Right hindlimb (tissue), 1 donor: ENCODE data around the gene TNFRSF13B.

Experiments
- DNase-seq: peaks from one replicate; pipeline ENCODE4 v3.0.0-alpha.2; 2018

TNFRSF13B gene

GRCh38 chr17:16952401-16952800 is 19.5 kb downstream of the TNFRSF13B start:
- DNase-seq = peak; percentile 14

DNA sequence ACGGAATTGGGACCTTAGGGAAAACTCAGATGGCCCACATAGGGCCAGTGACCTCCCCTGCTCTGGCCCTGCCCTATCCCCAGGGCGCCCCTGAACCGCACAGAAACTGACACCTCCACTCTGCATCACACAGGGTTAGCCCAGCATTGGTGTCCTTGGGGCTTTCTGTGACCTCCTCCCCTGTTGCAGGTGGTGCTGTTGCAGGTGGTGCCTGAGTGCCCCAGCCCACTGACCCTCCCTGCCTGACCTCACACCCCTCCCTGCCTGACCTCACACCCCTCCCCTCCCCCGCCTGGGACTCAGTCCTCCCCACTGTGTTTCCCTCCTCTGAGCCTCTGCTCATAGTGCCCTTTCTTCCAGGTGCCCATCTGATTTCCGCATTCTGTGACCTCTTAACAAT is 21.4 kb downstream of the TNFRSF13B start:
- peak; percentile 10 for DNase-seq

DNA sequence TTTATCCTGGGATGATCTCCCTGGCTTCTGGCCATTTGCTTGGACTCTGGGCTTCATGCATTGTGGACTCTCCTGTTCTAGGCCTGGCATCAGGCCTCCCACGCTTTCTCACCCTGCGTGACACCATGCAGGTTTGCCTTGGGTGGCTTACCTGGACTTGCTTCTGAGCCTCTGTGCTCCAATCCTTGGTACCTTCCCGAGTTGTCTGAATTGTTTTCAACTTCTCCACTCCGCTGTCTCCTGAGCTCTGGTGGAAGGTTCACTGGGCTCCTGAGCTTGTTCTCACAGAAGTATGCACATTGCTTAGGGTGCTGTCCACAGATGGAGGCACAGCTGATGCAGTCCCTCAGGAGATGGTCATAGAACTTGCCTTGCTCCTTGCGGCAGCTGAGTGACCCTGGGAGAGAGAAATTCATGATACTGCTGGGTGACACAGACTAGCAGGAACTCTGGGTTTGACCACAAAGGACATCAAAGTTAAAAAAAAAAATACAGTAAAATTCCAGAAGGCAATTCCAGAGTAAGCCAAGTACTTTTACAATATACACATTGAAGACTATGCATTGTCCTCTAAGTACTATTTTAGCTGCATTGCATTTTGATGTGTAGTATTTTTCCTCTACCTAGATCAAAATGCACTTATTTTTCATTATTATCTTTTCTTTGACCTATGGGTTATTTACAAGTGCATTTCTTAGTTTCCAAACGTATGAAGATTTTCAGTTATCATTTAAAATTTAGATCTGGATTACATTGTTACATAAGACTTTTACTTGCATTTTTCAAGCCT is 23.1 kb downstream of the TNFRSF13B start:
- no peak for DNase-seq

DNA sequence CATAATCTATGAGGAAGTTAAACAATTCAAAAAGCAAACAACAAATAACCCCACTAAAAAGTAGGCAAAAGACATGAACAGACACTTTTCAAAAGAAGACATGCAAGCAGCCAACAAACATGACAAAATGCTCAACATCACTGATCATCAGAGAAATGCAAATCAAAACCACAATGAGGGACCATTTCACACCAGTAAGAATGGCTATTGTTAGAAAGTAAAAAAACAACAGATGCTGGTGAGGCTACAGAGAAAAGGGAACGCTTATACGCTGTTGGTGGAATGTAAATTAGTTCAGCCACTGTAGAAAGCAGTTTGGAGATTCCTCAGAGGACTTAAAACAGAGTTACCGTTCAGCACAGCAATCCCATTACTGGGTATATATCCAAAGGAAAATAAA is 24.4 kb downstream of the TNFRSF13B start:
- DNase-seq = no peak

GRCh38 chr17:16945663-16946218 is 26.2 kb downstream of the TNFRSF13B start:
- peak; percentile 34 for DNase-seq

DNA sequence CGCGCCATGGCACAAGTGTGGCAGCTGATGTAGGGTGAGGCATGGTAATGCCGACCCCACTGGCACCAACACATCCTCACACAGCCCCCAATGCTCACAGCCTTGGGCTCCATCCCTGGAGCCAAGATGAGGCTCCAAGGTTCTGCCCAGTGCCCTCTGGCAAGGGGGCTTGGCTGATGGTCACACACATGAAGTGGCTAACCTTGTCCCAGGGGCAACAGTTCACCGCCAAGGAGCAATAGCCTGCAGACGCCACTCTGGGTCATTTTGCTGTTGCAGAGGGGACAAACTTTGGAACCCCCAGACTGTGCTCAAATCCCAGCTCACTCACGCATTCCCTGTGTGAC is 26.8 kb downstream of the TNFRSF13B start:
- peak; percentile 21 for DNase-seq

DNA sequence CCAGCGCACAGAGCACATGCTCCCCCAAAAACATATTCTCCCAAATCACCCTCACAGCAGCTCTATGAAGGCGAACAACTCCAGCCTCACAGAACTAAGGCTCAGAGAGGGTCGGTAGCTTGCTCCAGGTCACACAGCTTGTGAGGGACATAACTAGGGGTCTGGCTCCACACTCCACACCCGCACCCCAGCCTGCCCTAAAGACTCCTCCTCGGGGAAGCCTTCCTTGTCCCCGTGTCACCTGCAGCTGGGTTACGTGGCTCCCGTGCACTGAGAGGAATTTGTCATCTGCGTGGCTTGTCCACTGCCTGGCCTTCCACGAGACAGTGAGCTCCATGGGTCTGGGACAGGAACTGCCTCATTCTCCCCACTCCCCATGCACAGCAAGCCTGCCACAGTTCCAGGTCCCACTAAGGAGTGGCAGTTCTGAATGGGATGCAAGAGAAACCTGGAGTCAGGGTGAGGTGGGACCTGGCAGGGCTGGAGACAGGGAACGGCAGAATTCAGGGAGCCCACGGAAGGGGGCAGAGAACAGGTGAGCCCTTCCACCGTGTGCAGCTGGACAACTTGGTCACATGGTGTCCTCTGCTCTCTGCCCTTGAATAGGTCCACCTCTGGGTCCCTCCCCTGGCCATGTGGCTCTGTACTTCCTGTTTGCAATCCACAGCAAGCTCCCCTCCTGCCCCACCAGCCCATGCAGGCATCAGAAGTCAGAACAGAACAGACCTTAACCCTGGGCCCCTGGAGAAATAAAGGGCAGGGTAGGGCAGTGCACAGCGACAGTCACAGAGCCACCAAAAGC is 27.4 kb downstream of the TNFRSF13B start:
- DNase-seq = no peak

GRCh38 chr17:16943541-16944333 is 28.2 kb downstream of the TNFRSF13B start:
- DNase-seq = peak; percentile 13

GRCh38 chr17:16943032-16943352 is 28.9 kb downstream of the TNFRSF13B start:
- no peak for DNase-seq

GRCh38 chr17:16942141-16943031 is 29.5 kb downstream of the TNFRSF13B start:
- DNase-seq = peak; percentile 12

GRCh38 chr17:16941072-16942036 is 30.6 kb downstream of the TNFRSF13B start:
- DNase-seq = peak; percentile 53

DNA sequence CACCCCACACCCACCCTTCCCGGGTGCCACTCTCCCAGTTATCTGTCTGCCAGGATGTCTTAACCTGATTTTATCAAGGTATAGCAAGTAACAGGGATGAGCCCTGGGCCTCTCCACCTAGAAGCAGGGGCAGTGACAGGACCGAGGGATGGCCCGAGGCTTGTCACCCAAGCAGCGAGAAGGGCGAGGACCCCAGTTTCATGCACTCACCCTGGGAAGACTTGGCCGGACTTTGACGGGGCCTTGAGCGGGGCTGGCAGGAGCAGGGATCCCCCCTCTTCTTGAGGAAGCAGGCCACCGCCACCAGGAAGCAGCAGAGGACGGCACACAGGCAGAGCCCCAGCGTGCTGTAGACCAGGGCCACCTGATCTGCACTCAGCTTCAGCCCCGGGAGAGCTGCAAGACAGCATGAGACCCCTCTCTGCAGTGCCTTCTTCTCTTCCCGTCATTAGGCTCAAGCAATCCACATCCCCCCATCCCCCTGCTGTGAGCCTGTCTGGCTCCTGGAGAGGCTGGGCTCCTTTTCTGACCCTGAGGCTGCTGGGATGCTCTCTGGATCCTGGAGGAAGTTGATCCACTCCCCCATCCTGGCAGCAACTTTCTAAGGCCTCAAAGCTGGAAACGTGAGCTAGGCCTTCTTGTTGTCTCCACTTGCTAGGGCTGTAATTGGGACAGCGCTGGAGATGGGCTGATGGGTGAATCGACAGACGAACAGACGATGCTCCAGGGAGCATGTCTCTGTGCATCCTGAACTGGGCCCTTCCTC is 31.6 kb downstream of the TNFRSF13B start:
- peak; percentile 13 for DNase-seq

DNA sequence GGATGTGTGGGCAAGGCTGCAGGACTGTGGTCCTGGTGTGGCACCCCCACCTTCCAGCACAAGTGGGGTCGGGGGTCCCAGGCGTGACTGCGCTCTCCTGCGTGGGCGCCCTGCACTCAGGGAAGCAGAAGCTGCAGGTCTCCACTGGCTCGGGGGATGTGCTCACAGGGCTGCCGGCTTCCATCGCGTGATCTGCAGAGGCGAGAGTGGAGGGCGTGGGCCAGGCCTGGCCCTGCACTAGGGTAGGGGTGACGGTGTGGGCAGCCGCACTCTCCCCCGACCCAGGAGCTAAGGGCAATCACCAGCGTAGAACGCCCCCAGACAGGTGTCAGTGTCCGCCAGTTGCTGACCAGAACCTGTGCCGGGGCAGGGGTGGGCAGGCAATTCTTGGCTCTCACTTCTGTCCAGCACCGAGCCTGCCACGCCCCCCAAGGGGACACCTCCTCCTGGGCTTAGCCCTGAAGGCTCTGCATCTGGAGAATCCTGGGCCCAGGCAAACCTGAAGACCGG is 32.3 kb downstream of the TNFRSF13B start:
- DNase-seq = no peak

DNA sequence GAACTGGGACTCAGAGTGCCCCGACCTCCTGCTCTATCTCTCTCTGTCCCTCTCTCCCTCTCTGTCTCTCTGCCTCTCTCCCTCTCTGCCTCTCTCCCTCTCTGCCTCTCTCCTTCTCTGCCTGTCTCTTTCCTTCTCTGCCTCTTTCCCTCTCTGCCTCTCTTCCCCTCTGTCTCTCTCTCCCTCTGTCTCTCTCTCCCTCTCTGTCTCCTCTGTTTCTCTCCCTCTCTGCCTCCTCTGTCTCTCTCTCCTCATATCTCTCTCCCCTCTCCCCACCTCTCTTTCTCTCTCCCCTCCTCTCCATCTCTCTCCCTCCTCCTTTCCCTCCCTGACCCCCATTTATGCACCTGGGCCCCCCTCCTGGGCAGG is 32.7 kb downstream of the TNFRSF13B start:
- peak; percentile 15 for DNase-seq

- DNase-seq = peak; percentile 18
Observed at GRCh38 chr17:16938496-16939207, 33.3 kb downstream of the TNFRSF13B start.

- DNase-seq = no peak
Observed at GRCh38 chr17:16938031-16938430, 33.9 kb downstream of the TNFRSF13B start.

DNA sequence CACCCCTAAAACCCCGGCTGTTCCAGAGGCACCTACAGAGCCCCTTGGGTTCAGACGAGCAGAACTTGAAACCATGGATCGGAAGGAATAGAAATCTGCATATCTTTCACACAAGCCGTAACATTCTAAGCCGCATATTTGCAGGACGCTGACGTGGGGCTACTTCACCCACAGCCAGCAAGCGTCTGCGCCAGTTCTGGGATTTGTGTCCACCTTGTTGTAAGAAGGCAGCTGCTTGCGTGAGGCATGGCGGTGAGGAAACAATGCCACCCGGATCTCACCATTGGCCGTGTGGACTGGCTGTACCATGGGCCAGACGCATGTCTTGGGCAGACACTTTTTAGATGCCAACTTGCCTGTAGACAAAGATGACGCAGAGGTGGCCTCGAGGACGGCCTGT is 34.5 kb downstream of the TNFRSF13B start:
- no peak for DNase-seq

GRCh38 chr17:16936536-16937310 is 35.2 kb downstream of the TNFRSF13B start:
- no peak for DNase-seq
